SK-N-SH (cell line): ENCODE results near the gene TCF7L2. TPM values are rescaled to one million over a fixed set of nuclear protein-coding genes. Genes with fewer than 3 reads are reported as not detected.

Experiments used
- CTCF ChIA-PET: fragments of 300-600, 350-600 bp; formaldehyde crosslinking; extraction: SDS; loops from one replicate; lab custom pipeline; 2021; lab: Yijun Ruan, JAX
- POLR2A ChIA-PET: fragments of 350-600 bp; sonication (Branson Sonifier 250); formaldehyde crosslinking; extraction: SDS; loops from one replicate; lab custom pipeline; 2020; ENCODE audit warnings: antibody characterized with exemption, inconsistent platforms; lab: Yijun Ruan, JAX
- DNase-seq: peaks from one replicate; pipeline ENCODE4 v3.0.0; 2012
- H2AFZ ChIP-seq: fragments of 200-600 bp; sonication (generic); 2 replicates; pipeline ENCODE4 v1.8.1; 2016; ENCODE audit warnings: antibody characterized with exemption, mild to moderate bottlenecking, low read depth
- H3F3A ChIP-seq: fragments of 200-600 bp; sonication (generic); replicated peaks from 2 replicates; pipeline ENCODE3; 2016; ENCODE audit warnings: antibody characterized with exemption, mild to moderate bottlenecking; ENCODE audit not compliant: insufficient read depth
- H3K27ac ChIP-seq, 2 experiments: fragments of 200-500 bp in 1 of 2; fragments of 200-600 bp in 1 of 2; sonication (Bioruptor generic) in 1 of 2; sonication (generic), shearing (Covaris generic) in 1 of 2; 2 replicates each; pipeline versions ENCODE4 v1.5.1 to v1.6.1; 2014 to 2016; ENCODE audit warnings: low read depth in 2 of 2, inconsistent platforms in 1 of 2, low read length in 1 of 2, mild to moderate bottlenecking in 1 of 2, mixed read lengths in 1 of 2
- H3K27me3 ChIP-seq: fragments of 200-600 bp; sonication (generic), shearing (Covaris generic); 2 replicates; pipeline ENCODE4 v1.6.1; 2016; ENCODE audit warnings: mixed run types; ENCODE audit not compliant: insufficient read depth
- H3K36me3 ChIP-seq, 2 experiments: fragments of 200-500 bp in 1 of 2; fragments of 200-600 bp in 1 of 2; sonication (Bioruptor generic) in 1 of 2; sonication (generic) in 1 of 2; replicated peaks in 1 of 2; 2 replicates each; pipeline versions ENCODE3 to v1.5.1; 2014 to 2016; ENCODE audit warnings: low read length in 1 of 2, mild to moderate bottlenecking in 1 of 2; ENCODE audit not compliant: insufficient read depth in 2 of 2, control insufficient read depth in 1 of 2
- H3K4me1 ChIP-seq, 2 experiments: fragments of 200-500 bp in 1 of 2; fragments of 200-600 bp in 1 of 2; sonication (Bioruptor generic) in 1 of 2; sonication (generic), shearing (Covaris generic) in 1 of 2; 2 replicates each; pipeline versions ENCODE4 v1.5.1 to v1.6.1; 2014 to 2016; ENCODE audit warnings: low read depth in 1 of 2, low read length in 1 of 2, mixed run types in 1 of 2; ENCODE audit not compliant: insufficient read depth in 2 of 2, control insufficient read depth in 1 of 2
- H3K4me2 ChIP-seq: fragments of 200-600 bp; sonication (generic), shearing (Covaris generic); 2 replicates; pipeline ENCODE4 v1.6.1; 2017; ENCODE audit warnings: mixed run types
- H3K4me3 ChIP-seq, 2 experiments: fragments of 200-500 bp in 1 of 2; fragments of 200-600 bp in 1 of 2; sonication (Bioruptor generic) in 1 of 2; sonication (generic), shearing (Covaris generic) in 1 of 2; 2 replicates each; pipeline versions ENCODE4 v1.5.1 to v1.8.1; 2014 to 2016; ENCODE audit warnings: low read depth in 2 of 2, inconsistent platforms in 1 of 2, low read length in 1 of 2, mild to moderate bottlenecking in 1 of 2, mixed read lengths in 1 of 2, moderate library complexity in 1 of 2
- H3K79me2 ChIP-seq: fragments of 200-600 bp; sonication (generic); 2 replicates; pipeline ENCODE4 v1.8.1; 2017; ENCODE audit warnings: mild to moderate bottlenecking; ENCODE audit not compliant: insufficient read depth
- H3K9ac ChIP-seq: fragments of 200-600 bp; sonication (generic); 2 replicates; pipeline ENCODE4 v1.6.1; 2017; ENCODE audit warnings: mixed run types
- H3K9me2 ChIP-seq: fragments of 200-600 bp; sonication (generic); 2 replicates; pipeline ENCODE4 v1.6.1; 2017; ENCODE audit warnings: mixed run types
- H3K9me3 ChIP-seq: fragments of 200-600 bp; sonication (generic); 2 replicates; pipeline ENCODE4 v1.6.1; 2017; ENCODE audit warnings: mixed run types, mild to moderate bottlenecking, moderate library complexity
- H4K20me1 ChIP-seq: fragments of 200-600 bp; sonication (generic); 2 replicates; pipeline ENCODE4 v1.6.1; 2017; ENCODE audit warnings: mild to moderate bottlenecking, mixed run types; ENCODE audit not compliant: insufficient read depth
- CHD2 ChIP-seq: fragments of 150-350 bp; IDR thresholded peaks from 2 replicates; pipeline ENCODE4 v1.6.1; 2018; ENCODE audit warnings: low read length; ENCODE audit not compliant: partially characterized antibody
- ELF1 ChIP-seq: IDR thresholded peaks from 2 replicates; pipeline ENCODE4 v1.4.0; 2012
- EP300 ChIP-seq, 2 experiments: IDR thresholded peaks; 2 replicates each; pipeline versions ENCODE4 v1.4.0 to v1.6.1; 2012; ENCODE audit warnings: borderline replicate concordance in 1 of 2, low read depth in 1 of 2, low read length in 1 of 2
- EZH2phosphoT487 ChIP-seq: fragments of 200-600 bp; sonication (generic); IDR thresholded peaks from 2 replicates; pipeline ENCODE4 v1.6.1; 2017; ENCODE audit warnings: low read depth, mixed run types, mild to moderate bottlenecking, antibody characterized with exemption, moderate library complexity, borderline replicate concordance
- FOSL2 ChIP-seq: IDR thresholded peaks from 2 replicates; pipeline ENCODE4 v1.4.0; 2012; ENCODE audit warnings: low read depth, mild to moderate bottlenecking, moderate library complexity, borderline replicate concordance
- FOXJ3 ChIP-seq: sonication (generic); formaldehyde crosslinking; IDR thresholded peaks from 2 replicates; pipeline ENCODE4 v1.5.1; 2020; ENCODE audit warnings: mild to moderate bottlenecking, missing genetic modification reagents
- FOXM1 ChIP-seq: IDR thresholded peaks from 2 replicates; pipeline ENCODE4 v1.4.0; 2012; ENCODE audit warnings: low read depth, mild to moderate bottlenecking
- GABPA ChIP-seq: IDR thresholded peaks from 2 replicates; pipeline ENCODE4 v1.4.0; 2012; ENCODE audit warnings: low read depth, mild to moderate bottlenecking
- GATA2 ChIP-seq: sonication (generic); formaldehyde crosslinking; IDR thresholded peaks from 2 replicates; pipeline ENCODE4 v1.5.0; 2020; ENCODE audit warnings: mild to moderate bottlenecking, missing genetic modification reagents
- JUND ChIP-seq: IDR thresholded peaks from 2 replicates; pipeline ENCODE4 v1.4.0; 2012
- MAX ChIP-seq: IDR thresholded peaks from 2 replicates; pipeline ENCODE4 v1.4.0; 2012; ENCODE audit warnings: low read depth
- MEF2A ChIP-seq: IDR thresholded peaks from 2 replicates; pipeline ENCODE4 v1.4.0; 2012; ENCODE audit warnings: low read depth, borderline replicate concordance
- MXI1 ChIP-seq: IDR thresholded peaks from 2 replicates; pipeline ENCODE4 v1.6.1; 2012; ENCODE audit warnings: mild to moderate bottlenecking, low read depth, low read length, improper control_type of control experiment
- POLR2AphosphoS5 ChIP-seq: IDR thresholded peaks from 2 replicates; pipeline ENCODE4 v1.6.1; 2012; ENCODE audit warnings: low read depth, low read length
- RFX5 ChIP-seq: IDR thresholded peaks from 2 replicates; pipeline ENCODE4 v1.6.1; 2012; ENCODE audit warnings: mild to moderate bottlenecking, improper control_type of control experiment, low read length
- SIN3A ChIP-seq: IDR thresholded peaks from 2 replicates; pipeline ENCODE4 v1.6.1; 2012; ENCODE audit warnings: low read depth, mild to moderate bottlenecking, low read length, moderate library complexity, borderline replicate concordance
- USF1 ChIP-seq: IDR thresholded peaks from 2 replicates; pipeline ENCODE4 v1.4.0; 2012; ENCODE audit warnings: low read depth, borderline replicate concordance
- USF2 ChIP-seq: fragments of 150-350 bp; IDR thresholded peaks from 2 replicates; pipeline ENCODE4 v1.6.1; 2017; ENCODE audit warnings: antibody characterized with exemption, low read length, low read depth, borderline replicate concordance
- YY1 ChIP-seq: IDR thresholded peaks from 2 replicates; pipeline ENCODE4 v1.4.0; 2012; ENCODE audit warnings: low read depth, mild to moderate bottlenecking
- WGBS: methylation state at CpG from one replicate; pipeline ENCODE4 v1.1.6; 2017; ENCODE audit warnings: low lambda C conversion rate; 5-methylcytosine and 5-hydroxymethylcytosine counted together
- polyA plus RNA-seq, 3 experiments: library from polyadenylated mRNA; depleted of rRNA; stranded (reverse); fragments of >200 nt; gene quantifications; 2 replicates each; pipeline ENCODE4 v1.2.3, GENCODE V29; 2012
- TF ChIP-seq, protein P1 (sequence below): fragments of 150-350 bp; IDR thresholded peaks from 2 replicates; pipeline ENCODE4 v1.6.1; 2016; ENCODE audit warnings: mild to moderate bottlenecking, low read depth, low read length
- TF ChIP-seq, protein P2 (sequence below): IDR thresholded peaks from 2 replicates; pipeline ENCODE4 v1.6.1; 2012; ENCODE audit warnings: mild to moderate bottlenecking, low read depth, low read length, moderate library complexity

The TCF7L2 gene
- polyA plus RNA-seq, 1 of the 3 experiments (the other 2 are of a cell fraction): 10.2 TPM

GRCh38 chr10:113006656-113007342 lies 56.8 kb downstream of the TCF7L2 start (continued):
- TF ChIP-seq MAX (no peak), SIN3A (no peak), FOXM1 (no peak), ELF1 (no peak), MXI1 (no peak), CHD2 (no peak), JUND (no peak), EP300 (IDR thresholded peaks at IDR 0.05; ENCODE audit: borderline replicate concordance in 1 of 2, low read depth in 1 of 2, low read length in 1 of 2) (no peak), EZH2phosphoT487 (no peak), FOSL2 (no peak)

GRCh38 chr10:113007343-113007771 lies 57.3 kb downstream of the TCF7L2 start:
- peaks cover 37% of the 10 kb centered on the region for H3K79me2 ChIP-seq
- DNase-seq: no peak
- peaks cover 0 to 8% of the 10 kb centered on the region in 2 experiments for H3K36me3 ChIP-seq
- no peak overlapping the region for H3K4me2 ChIP-seq
- TF ChIP-seq MEF2A (no peak), RFX5 (no peak), USF1 (no peak), MAX (no peak), EZH2phosphoT487 (no peak), USF2 (no peak), CHD2 (no peak), YY1 (no peak), JUND (no peak), FOXJ3 (no peak), POLR2AphosphoS5 (no peak), GABPA (no peak), FOXM1 (no peak), GATA2 (CRISPR knock-in tag) (no peak)
- TF ChIP-seq, protein P1, sequence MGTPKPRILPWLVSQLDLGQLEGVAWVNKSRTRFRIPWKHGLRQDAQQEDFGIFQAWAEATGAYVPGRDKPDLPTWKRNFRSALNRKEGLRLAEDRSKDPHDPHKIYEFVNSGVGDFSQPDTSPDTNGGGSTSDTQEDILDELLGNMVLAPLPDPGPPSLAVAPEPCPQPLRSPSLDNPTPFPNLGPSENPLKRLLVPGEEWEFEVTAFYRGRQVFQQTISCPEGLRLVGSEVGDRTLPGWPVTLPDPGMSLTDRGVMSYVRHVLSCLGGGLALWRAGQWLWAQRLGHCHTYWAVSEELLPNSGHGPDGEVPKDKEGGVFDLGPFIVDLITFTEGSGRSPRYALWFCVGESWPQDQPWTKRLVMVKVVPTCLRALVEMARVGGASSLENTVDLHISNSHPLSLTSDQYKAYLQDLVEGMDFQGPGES: no peak
- TF ChIP-seq, protein P2, sequence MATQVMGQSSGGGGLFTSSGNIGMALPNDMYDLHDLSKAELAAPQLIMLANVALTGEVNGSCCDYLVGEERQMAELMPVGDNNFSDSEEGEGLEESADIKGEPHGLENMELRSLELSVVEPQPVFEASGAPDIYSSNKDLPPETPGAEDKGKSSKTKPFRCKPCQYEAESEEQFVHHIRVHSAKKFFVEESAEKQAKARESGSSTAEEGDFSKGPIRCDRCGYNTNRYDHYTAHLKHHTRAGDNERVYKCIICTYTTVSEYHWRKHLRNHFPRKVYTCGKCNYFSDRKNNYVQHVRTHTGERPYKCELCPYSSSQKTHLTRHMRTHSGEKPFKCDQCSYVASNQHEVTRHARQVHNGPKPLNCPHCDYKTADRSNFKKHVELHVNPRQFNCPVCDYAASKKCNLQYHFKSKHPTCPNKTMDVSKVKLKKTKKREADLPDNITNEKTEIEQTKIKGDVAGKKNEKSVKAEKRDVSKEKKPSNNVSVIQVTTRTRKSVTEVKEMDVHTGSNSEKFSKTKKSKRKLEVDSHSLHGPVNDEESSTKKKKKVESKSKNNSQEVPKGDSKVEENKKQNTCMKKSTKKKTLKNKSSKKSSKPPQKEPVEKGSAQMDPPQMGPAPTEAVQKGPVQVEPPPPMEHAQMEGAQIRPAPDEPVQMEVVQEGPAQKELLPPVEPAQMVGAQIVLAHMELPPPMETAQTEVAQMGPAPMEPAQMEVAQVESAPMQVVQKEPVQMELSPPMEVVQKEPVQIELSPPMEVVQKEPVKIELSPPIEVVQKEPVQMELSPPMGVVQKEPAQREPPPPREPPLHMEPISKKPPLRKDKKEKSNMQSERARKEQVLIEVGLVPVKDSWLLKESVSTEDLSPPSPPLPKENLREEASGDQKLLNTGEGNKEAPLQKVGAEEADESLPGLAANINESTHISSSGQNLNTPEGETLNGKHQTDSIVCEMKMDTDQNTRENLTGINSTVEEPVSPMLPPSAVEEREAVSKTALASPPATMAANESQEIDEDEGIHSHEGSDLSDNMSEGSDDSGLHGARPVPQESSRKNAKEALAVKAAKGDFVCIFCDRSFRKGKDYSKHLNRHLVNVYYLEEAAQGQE: no peak
- TF ChIP-seq, all 33 proteins: peak for 0
- H3K9me2 ChIP-seq: no peaks in the 10 kb centered on the region
- peaks cover 17% of the 10 kb centered on the region for H4K20me1 ChIP-seq
- H3K27me3 ChIP-seq: no peaks in the 10 kb centered on the region
- 97% methylated on average over 4 of the region's 4 CpGs for WGBS
- POLR2A ChIA-PET: no interaction called here
- H3F3A ChIP-seq: no peaks in the 10 kb centered on the region
- H3K9ac ChIP-seq: no peak overlapping the region
- H3K4me1 ChIP-seq: peaks cover 0 to 3% of the 10 kb centered on the region in 2 experiments; a peak in 1 of 4 replicates
- no peak overlapping the region for H3K27ac ChIP-seq
- H2AFZ ChIP-seq: no peak overlapping the region
- no peak overlapping the region for H3K4me3 ChIP-seq
- CTCF ChIA-PET: no interaction called here
- no peaks in the 10 kb centered on the region for H3K9me3 ChIP-seq
